ENCODE data around the gene CYSLTR2. TPM values are rescaled to one million over a fixed set of nuclear protein-coding genes. Genes with fewer than 3 reads are reported as not detected.
"Not testable (repeated sequence)": the region's sequence is repeated elsewhere in the genome, so short reads cannot be mapped to it uniquely, and the experiment has no call there.

CYSLTR2 gene
- total RNA-seq, 1 experiment from 2014 or later = not detected

- TF ChIP-seq, protein P1, sequence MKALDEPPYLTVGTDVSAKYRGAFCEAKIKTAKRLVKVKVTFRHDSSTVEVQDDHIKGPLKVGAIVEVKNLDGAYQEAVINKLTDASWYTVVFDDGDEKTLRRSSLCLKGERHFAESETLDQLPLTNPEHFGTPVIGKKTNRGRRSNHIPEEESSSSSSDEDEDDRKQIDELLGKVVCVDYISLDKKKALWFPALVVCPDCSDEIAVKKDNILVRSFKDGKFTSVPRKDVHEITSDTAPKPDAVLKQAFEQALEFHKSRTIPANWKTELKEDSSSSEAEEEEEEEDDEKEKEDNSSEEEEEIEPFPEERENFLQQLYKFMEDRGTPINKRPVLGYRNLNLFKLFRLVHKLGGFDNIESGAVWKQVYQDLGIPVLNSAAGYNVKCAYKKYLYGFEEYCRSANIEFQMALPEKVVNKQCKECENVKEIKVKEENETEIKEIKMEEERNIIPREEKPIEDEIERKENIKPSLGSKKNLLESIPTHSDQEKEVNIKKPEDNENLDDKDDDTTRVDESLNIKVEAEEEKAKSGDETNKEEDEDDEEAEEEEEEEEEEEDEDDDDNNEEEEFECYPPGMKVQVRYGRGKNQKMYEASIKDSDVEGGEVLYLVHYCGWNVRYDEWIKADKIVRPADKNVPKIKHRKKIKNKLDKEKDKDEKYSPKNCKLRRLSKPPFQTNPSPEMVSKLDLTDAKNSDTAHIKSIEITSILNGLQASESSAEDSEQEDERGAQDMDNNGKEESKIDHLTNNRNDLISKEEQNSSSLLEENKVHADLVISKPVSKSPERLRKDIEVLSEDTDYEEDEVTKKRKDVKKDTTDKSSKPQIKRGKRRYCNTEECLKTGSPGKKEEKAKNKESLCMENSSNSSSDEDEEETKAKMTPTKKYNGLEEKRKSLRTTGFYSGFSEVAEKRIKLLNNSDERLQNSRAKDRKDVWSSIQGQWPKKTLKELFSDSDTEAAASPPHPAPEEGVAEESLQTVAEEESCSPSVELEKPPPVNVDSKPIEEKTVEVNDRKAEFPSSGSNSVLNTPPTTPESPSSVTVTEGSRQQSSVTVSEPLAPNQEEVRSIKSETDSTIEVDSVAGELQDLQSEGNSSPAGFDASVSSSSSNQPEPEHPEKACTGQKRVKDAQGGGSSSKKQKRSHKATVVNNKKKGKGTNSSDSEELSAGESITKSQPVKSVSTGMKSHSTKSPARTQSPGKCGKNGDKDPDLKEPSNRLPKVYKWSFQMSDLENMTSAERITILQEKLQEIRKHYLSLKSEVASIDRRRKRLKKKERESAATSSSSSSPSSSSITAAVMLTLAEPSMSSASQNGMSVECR (CRISPR knock-in tag; IDR thresholded peaks at IDR 0.05; ENCODE audit: borderline replicate concordance) = no peak
- no peak for TF ChIP-seq NFE2L1 (CRISPR knock-in tag; IDR thresholded peaks at IDR 0.05)
- no peak for TF ChIP-seq CREM (CRISPR knock-in tag; IDR thresholded peaks at IDR 0.05)
Observed at GRCh38 chr13:48662226-48662625, 8.5 kb downstream of the CYSLTR2 start (continued).

- Mint-ChIP-seq H3K9me3 (peaks cover 61% of the 10 kb centered on the region), H3K36me3 (peaks cover 20% of the 10 kb centered on the region), H3K27ac (no peak overlapping the region), H3K4me1 (no peaks in the 10 kb centered on the region), H3K27me3 (ENCODE audit: low read depth) (no peaks in the 10 kb centered on the region), H3K4me3 (no peak overlapping the region)
- ChIA-PET POLR2A (no interaction called here), CTCF (no interaction called here)
- DNase-seq (ENCODE audit: low spot score) = no peak
- TF ChIP-seq FOXJ3 (CRISPR knock-in tag; IDR thresholded peaks at IDR 0.05; ENCODE audit: borderline replicate concordance) (no peak), PRRX2 (CRISPR knock-in tag; IDR thresholded peaks at IDR 0.05) (no peak)
- TF ChIP-seq, protein P2, sequence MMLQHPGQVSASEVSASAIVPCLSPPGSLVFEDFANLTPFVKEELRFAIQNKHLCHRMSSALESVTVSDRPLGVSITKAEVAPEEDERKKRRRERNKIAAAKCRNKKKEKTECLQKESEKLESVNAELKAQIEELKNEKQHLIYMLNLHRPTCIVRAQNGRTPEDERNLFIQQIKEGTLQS (CRISPR knock-in tag; conservative IDR thresholded peaks at IDR 0.05) = no peak
- ATAC-seq = no peak
Observed at GRCh38 chr13:48667136-48667535, 13.4 kb downstream of the CYSLTR2 start.

DNA sequence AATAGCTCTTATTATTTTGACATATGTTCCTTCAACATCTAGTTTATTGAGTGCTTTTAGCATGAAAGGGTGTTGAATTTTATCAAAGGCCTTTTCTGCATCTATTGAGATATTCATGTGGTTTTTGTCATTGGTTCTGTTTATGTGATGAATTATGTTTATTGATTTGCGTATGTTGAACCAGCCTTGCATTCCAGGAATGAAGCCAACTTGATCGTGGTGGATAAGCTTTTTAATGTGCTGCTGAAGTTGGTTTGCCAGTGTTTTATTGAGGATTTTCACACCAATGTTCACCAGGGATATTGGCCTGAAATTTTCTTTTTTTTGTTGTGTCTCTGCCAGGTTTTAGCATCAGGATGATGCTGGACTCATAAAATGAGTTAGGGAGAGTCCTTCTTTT, 17.7 kb downstream of the CYSLTR2 start:
- POLR2A ChIA-PET; DNase-seq (ENCODE audit: low spot score); H3K27me3 Mint-ChIP-seq (ENCODE audit: low read depth); CTCF ChIA-PET; ATAC-seq; H3K27ac Mint-ChIP-seq; H3K4me3 Mint-ChIP-seq: not testable (repeated sequence)
- peaks cover 10% of the 10 kb centered on the region for H3K4me1 Mint-ChIP-seq
- H3K36me3 Mint-ChIP-seq = peaks cover 35% of the 10 kb centered on the region
- peaks cover 81% of the 10 kb centered on the region for H3K9me3 Mint-ChIP-seq

DNA sequence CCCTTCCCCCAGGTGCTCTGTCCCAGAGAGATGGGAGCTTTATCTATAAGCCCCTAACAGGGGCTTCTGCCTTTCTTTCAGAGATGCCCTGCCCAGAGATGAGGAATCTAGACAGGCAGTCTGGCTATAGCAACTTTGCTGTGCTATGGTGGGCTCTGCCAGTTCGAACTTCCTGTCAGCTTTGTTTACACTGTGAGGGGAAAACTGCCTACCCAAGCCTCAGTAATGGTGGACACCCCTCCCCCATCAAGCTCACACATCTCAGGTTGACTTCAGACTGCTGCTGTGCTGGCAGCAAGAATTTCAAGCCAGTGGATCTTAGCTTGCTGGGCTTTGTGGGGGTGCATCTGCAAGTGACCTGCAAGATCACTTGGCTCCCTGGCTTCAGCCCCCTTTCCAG, 21.5 kb downstream of the CYSLTR2 start:
- CTCF ChIA-PET = interaction anchor here (1.6 kb wide), 1 partner anchor 57 kb away, joined by 5 read pairs; no protein-coding TSS in a partner anchor
- no peak for ATAC-seq

DNA sequence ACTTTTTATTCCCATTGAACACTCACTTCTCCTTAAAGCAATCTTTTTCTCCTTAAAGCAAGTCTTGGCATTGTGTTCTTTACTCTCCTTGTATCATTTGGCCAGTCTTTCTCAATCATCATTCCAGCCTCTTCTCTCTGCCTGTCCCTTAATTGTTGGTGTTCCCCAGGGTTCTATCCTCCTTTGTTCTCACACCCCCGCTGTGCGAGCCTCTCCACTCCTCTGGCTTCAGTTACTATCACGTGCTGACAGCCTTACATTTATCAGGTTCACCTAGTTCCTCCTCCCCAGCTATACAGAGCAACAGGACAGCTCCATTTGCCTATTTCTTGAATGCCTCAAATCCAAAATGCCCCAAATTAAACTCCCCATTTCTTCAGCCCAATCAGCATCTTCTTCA, 24.6 kb downstream of the CYSLTR2 start:
- CTCF ChIA-PET = no interaction called here
- POLR2A ChIA-PET = no interaction called here
- DNase-seq (ENCODE audit: low spot score) (peak; percentile 22), ATAC-seq (peak; percentile 39; the same call in 1 of the 2 replicates)
- Mint-ChIP-seq H3K4me3 (no peak overlapping the region), H3K9me3 (peaks cover 37% of the 10 kb centered on the region), H3K4me1 (peaks cover 18% of the 10 kb centered on the region), H3K36me3 (peaks cover 13% of the 10 kb centered on the region), H3K27ac (no peak overlapping the region), H3K27me3 (ENCODE audit: low read depth) (peaks cover 12% of the 10 kb centered on the region; the same call in 1 of the 2 replicates)
- no peak for TF ChIP-seq ETV6 (CRISPR knock-in tag; IDR thresholded peaks at IDR 0.05)
- no peak for TF ChIP-seq GABPB1 (CRISPR knock-in tag; IDR thresholded peaks at IDR 0.05)
- no peak for TF ChIP-seq FOXJ3 (CRISPR knock-in tag; IDR thresholded peaks at IDR 0.05; ENCODE audit: borderline replicate concordance)
- no peak for TF ChIP-seq FOXK1 (CRISPR knock-in tag; IDR thresholded peaks at IDR 0.05)
- no peak for TF ChIP-seq IRF2 (CRISPR knock-in tag; IDR thresholded peaks at IDR 0.05; ENCODE audit: borderline replicate concordance, low read depth)
- no peak for TF ChIP-seq E2F5 (CRISPR knock-in tag; IDR thresholded peaks at IDR 0.05)
- TF ChIP-seq ZNF671 (CRISPR knock-in tag; IDR thresholded peaks at IDR 0.05) = no peak
- TF ChIP-seq GTF2I (CRISPR knock-in tag; conservative IDR thresholded peaks at IDR 0.05) = no peak
- TF ChIP-seq KAT7 (CRISPR knock-in tag; IDR thresholded peaks at IDR 0.05; ENCODE audit: borderline replicate concordance) = no peak
- TF ChIP-seq NR2C2 (CRISPR knock-in tag; IDR thresholded peaks at IDR 0.05) = no peak
- TF ChIP-seq NFE2L1 (CRISPR knock-in tag; IDR thresholded peaks at IDR 0.05) = no peak

More for the DNA sequence above, 21.5 kb downstream of the CYSLTR2 start:
- Mint-ChIP-seq H3K27me3 (ENCODE audit: low read depth) (peaks cover 9% of the 10 kb centered on the region; the same call in 1 of the 2 replicates), H3K27ac (no peak overlapping the region), H3K9me3 (peaks cover 62% of the 10 kb centered on the region), H3K36me3 (peaks cover 28% of the 10 kb centered on the region), H3K4me3 (no peak overlapping the region), H3K4me1 (peaks cover 19% of the 10 kb centered on the region)
- no peak for DNase-seq (ENCODE audit: low spot score)
- POLR2A ChIA-PET = no interaction called here
- no peak for TF ChIP-seq ATF2 (CRISPR knock-in tag; IDR thresholded peaks at IDR 0.05; ENCODE audit: borderline replicate concordance, low read depth)

Data from WTC11 (cell line).